RWPE2 (cell line): ENCODE measurements around the gene ITIH5.

Source experiments
- ATAC-seq: fragments of 200-7000 bp; cut with Tn5 transposase; 3 replicates; pipeline ENCODE4 v1.9.1; 2021; ENCODE audit warnings: low read depth
- DNase-seq: peaks from one replicate; pipeline ENCODE4 v3.0.0-alpha.2; 2020; ENCODE audit warnings: low spot score
- H3K27ac ChIP-seq: fragments of 450-650 bp; 2 replicates; pipeline ENCODE4 v1.5.1; 2017; ENCODE audit warnings: mild to moderate bottlenecking; ENCODE audit not compliant: poor library complexity, severe bottlenecking
- H3K27me3 ChIP-seq: fragments of 250-450 bp; sonication (Bioruptor Pico); 2 replicates; pipeline ENCODE4 v1.5.1; 2021; ENCODE audit warnings: mild to moderate bottlenecking, moderate library complexity; ENCODE audit not compliant: insufficient read depth, poor library complexity, severe bottlenecking
- H3K36me3 ChIP-seq: fragments of 250-450 bp; sonication (Bioruptor Pico); 2 replicates; pipeline ENCODE4 v1.5.1; 2020; ENCODE audit warnings: low read depth, mild to moderate bottlenecking, moderate library complexity
- H3K4me1 ChIP-seq: fragments of 250-450 bp; sonication (Bioruptor Pico); 2 replicates; pipeline ENCODE4 v1.5.1; 2021; ENCODE audit warnings: mild to moderate bottlenecking, moderate library complexity; ENCODE audit not compliant: insufficient read depth, poor library complexity, severe bottlenecking
- H3K4me3 ChIP-seq: fragments of 250-450 bp; sonication (Bioruptor Pico); 2 replicates; pipeline ENCODE4 v1.5.1; 2021; ENCODE audit warnings: mild to moderate bottlenecking, moderate library complexity; ENCODE audit not compliant: severe bottlenecking
- H3K9me3 ChIP-seq: fragments of 250-450 bp; sonication (Bioruptor Pico); 2 replicates; pipeline ENCODE4 v1.5.1; 2021; ENCODE audit warnings: mild to moderate bottlenecking, moderate library complexity; ENCODE audit not compliant: severe bottlenecking
- CTCF ChIP-seq: fragments of 450-650 bp; IDR thresholded peaks from one replicate; pipeline ENCODE4 v1.5.1; 2017; ENCODE audit warnings: mild to moderate bottlenecking, moderate library complexity; ENCODE audit not compliant: poor library complexity, severe bottlenecking

ITIH5 gene

GRCh38 chr10:7651853-7652470, 14.8 kb downstream of the ITIH5 start:
- H3K27me3 ChIP-seq, result peaks cover 9% of the 10 kb centered on the region
- H3K4me1 ChIP-seq, result no peaks in the 10 kb centered on the region
- H3K27ac ChIP-seq, result no peak overlapping the region
- DNase-seq, result no peak
- TF ChIP-seq CTCF, result no peak
- no peak overlapping the region for H3K4me3 ChIP-seq
- no peak for ATAC-seq
- no peaks in the 10 kb centered on the region for H3K36me3 ChIP-seq
- no peaks in the 10 kb centered on the region for H3K9me3 ChIP-seq

GRCh38 chr10:7649673-7650300, 17.0 kb downstream of the ITIH5 start:
- Histone ChIP-seq H3K9me3 (no peaks in the 10 kb centered on the region), H3K27me3 (peaks cover 16% of the 10 kb centered on the region), H3K27ac (no peak overlapping the region), H3K4me3 (no peak overlapping the region), H3K36me3 (no peaks in the 10 kb centered on the region), H3K4me1 (no peaks in the 10 kb centered on the region)
- no peak for TF ChIP-seq CTCF
- DNase-seq (no peak), ATAC-seq (no peak)

- no peak overlapping the region for H3K27ac ChIP-seq
- no peaks in the 10 kb centered on the region for H3K36me3 ChIP-seq
- no peak for ATAC-seq
- TF ChIP-seq CTCF, result no peak
- no peaks in the 10 kb centered on the region for H3K4me1 ChIP-seq
- H3K9me3 ChIP-seq, result no peaks in the 10 kb centered on the region
- DNase-seq, result no peak
- H3K4me3 ChIP-seq, result no peak overlapping the region
- H3K27me3 ChIP-seq, result peaks cover 10% of the 10 kb centered on the region
Measured at GRCh38 chr10:7647062-7647664, 19.6 kb downstream of the ITIH5 start.

GRCh38 chr10:7642491-7643011, 24.2 kb downstream of the ITIH5 start:
- ATAC-seq, result no peak
- TF ChIP-seq CTCF, result no peak
- no peaks in the 10 kb centered on the region for H3K9me3 ChIP-seq
- H3K4me1 ChIP-seq, result no peaks in the 10 kb centered on the region
- no peak for DNase-seq
- no peak overlapping the region for H3K4me3 ChIP-seq
- no peaks in the 10 kb centered on the region for H3K36me3 ChIP-seq
- peaks cover 10% of the 10 kb centered on the region for H3K27me3 ChIP-seq
- H3K27ac ChIP-seq, result no peak overlapping the region
